IPS DF 4.7 (cell line): ENCODE data around the gene ULK4.

ENCODE experiments used
- DNase-seq: peaks from one replicate; pipeline ENCODE4 v3.0.0-alpha.2; 2013; ENCODE audit warnings: low spot score; ENCODE audit errors: extremely low read depth

ULK4 gene

GRCh38 chr3:41365973-41366372 is 595.9 kb downstream of the ULK4 start:
- no peak for DNase-seq

- no peak for DNase-seq
Observed at GRCh38 chr3:41364736-41365135, 597.2 kb downstream of the ULK4 start.

DNA sequence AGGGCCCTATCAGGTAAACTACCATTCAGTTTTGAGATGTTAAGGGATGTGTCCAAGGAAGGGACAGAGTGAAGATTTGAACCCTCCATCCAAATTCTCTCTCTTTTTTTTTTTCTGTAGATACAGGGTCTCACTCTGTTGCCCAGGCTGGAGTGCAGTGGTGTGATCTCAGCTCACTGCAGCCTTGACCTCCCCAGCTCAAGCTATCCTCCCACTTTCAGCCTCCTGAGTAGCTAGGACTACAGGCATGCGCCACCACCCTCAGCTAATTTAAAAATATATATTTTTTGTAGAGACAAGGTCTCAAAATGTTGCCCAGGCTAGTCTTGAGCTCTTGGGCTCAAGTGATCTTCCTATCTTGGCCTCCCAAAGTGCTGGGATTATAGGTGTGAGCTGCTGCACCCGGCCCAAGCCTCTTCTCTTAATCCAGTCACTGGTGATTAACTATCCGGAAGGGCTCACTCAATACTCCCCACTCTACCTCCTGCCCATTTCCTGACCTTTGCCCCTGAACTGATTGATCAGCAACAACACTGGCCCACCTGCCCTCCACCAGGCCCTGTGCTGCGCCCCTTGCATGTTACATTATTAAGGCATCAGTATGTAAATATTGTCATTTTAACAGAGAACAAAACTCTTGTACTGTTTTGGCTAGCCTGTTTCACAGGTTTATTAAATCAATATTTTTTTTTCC is 597.9 kb downstream of the ULK4 start:
- no peak for DNase-seq

GRCh38 chr3:41362638-41363559 is 599.0 kb downstream of the ULK4 start:
- DNase-seq: peak; percentile 44

DNA sequence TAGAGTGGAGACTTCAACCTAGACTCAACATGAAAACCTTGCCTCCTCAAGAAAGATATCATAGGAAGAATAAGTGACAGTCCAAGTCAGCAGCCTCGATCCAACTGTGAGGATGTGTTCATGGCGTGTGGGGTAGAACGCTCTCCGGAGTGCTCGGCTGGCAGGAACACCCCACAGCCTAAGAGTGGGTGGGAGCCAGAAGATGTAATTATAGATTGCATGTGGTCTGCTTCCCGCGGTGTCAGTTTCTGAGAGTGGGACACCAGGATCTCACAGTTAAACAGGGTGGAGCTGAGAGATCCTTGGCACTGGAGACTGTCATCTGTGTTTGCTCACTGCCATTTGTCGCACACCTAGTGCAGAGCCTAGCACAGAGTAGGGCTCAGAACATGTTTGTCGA is 604.6 kb downstream of the ULK4 start:
- no peak for DNase-seq

GRCh38 chr3:41356775-41357174 is 605.1 kb downstream of the ULK4 start:
- no peak for DNase-seq

GRCh38 chr3:41352510-41352909 is 609.4 kb downstream of the ULK4 start:
- no peak for DNase-seq

DNA sequence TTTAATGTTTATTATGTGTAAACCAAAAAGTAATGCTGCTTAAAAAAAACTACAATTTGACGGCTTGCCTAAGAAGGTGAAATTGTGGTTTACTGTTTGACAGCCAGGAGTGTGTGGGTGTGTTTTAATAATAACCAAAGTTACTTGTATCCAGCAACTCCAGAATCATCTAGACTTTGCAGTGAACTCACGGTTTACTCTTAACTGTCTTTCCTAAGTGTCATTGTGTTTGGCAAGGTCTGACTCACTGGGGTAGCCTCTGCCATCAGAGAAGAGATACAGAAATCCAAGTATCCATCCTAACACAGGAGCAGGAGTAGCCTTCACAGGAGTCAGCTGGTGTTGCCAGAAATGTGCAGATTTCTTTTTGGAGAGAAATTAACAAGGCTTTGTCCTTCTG is 611.5 kb downstream of the ULK4 start:
- no peak for DNase-seq

- DNase-seq: no peak
Observed at GRCh38 chr3:41348401-41348800, 613.5 kb downstream of the ULK4 start.

DNA sequence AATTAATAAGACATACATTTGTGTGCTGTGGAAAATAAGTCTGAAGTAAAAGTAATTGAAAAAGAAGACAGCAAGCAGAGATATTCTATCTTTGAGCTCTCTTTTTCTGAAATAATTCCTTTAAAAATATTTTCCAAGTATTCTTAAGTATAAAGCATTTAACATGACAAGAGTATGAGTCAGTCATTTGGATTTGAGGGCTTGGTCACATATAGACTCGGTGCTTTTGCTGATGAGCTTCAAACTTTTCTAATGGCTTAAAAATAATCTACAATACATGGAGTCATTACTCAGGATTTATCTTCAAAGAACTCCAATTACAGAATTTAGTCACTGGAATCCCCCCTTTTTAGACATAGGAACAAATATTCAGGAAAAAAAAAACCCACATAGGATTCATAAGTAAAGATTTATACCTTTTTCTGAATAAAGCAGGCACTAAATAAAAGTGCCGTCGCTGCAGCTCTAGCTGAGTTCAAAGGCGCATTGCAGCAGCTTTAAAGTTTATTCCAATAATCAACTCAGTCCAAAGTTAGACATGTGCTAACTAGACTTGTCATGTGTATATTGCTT is 615.1 kb downstream of the ULK4 start:
- no peak for DNase-seq

DNA sequence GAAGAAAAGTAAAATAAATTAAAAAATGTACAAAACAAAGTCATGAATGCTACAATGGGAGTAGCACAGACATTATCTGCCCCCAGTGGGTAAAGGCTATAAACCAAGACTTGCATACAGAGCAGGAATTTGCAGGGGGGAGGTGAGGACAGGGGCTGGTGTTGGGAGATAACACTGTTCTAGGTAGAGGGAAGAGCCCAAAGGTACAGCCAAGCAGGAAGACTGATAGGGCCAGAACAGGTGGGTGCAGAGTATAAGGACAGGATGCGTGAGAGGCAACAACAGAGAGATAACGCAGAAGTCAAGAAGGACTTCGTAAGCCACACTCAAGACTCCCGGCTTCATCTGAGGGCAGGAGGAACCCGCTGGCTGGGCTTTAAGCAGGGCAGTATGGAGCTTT is 616.1 kb downstream of the ULK4 start:
- no peak for DNase-seq

DNA sequence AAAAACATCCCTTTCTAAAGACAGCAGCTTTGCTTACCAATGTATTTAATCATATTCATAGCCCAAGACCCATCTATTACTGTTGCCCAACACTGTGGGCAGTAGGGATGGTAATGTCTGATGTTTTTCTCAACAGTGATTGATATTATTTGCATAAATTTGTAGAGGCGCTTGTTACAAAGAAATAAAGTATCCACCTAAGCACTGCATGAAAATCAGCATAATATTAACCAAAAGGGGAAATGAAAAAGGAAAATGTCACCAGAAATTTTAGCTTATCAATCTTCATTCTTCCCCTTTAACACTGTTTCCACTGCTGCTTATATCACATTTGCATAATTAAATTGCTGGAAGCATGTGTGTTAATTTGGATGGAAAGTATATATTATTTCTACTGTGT is 622.1 kb downstream of the ULK4 start:
- no peak for DNase-seq

DNA sequence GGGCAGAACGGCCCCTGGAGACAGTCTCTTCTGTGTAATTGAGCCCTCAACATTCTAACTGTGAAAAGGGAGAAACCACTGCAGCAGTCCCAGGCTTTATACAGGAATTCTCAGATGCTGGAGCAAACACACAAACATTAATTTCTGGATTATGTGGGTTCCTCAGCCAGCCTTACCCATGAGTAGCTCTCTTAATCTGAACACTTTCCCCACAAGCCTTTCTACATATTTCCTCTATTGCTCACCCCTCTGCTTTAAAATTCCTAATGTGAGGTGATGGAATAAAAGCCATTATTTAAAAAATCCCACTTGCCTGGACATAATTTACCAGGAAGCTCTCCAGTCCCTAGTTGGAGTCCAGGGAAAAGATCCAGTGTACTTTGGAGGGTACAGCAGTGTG is 623.6 kb downstream of the ULK4 start:
- no peak for DNase-seq

- DNase-seq: no peak
Observed at GRCh38 chr3:41334426-41334825, 627.5 kb downstream of the ULK4 start.

GRCh38 chr3:41331041-41331440 is 630.9 kb downstream of the ULK4 start:
- no peak for DNase-seq

- DNase-seq: no peak
Observed at GRCh38 chr3:41330465-41330864, 631.4 kb downstream of the ULK4 start.

GRCh38 chr3:41329881-41330280 is 632.0 kb downstream of the ULK4 start:
- no peak for DNase-seq

- no peak for DNase-seq
Observed at GRCh38 chr3:41328926-41329325, 633.0 kb downstream of the ULK4 start.

DNA sequence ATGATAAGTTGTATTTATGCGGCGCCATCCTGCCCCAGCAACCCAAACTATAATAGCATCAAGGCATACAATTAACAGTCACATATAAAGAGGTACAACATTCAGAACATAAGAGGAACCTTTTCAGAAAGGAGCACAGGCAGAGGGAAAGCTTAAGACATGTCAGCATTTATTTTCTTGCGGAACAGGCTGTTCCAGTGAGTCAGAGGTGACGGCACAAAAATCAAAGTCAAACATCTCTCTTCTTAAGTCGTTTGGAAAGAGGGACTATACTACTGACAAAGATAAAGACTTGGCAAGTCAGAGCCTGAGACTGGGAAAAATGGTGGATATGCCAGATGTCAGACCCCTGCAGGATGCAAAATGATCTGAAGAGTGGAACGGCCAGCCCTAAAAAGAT is 634.2 kb downstream of the ULK4 start:
- DNase-seq: no peak

GRCh38 chr3:41324156-41324475 is 637.8 kb downstream of the ULK4 start:
- no peak for DNase-seq

DNA sequence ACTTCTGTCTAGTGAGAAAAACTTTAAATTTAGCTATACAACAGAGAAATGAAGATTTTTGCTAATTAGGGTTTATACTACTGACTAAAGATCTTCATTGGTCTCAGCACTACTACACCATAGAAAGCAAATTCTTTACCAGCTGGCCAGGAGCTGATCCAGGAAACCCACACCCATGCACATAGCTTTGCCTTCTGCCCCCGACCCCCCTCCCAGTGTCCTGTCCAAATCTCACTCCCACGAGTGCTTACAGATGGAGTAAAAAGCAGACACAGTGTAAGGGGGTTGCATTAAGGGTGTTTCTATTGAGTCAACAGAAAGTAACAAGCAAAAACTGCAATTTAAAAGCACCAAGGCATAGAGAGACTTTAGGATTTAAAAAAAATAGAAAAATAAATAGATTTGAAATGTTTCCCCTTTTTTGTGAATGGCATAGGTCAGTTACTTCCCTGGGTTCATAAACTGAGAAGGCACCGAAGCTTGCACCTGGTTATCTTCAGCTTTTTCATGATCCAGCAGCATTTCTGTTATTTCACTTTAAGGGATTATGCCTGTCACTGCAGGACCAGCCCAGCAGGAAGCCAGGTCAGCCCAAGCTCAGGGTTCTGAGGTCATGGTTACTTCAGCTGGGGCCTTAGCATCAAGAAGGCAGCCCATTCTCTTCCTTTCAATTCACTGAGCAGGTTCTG is 638.3 kb downstream of the ULK4 start:
- no peak for DNase-seq

GRCh38 chr3:41321642-41321980 is 640.3 kb downstream of the ULK4 start:
- no peak for DNase-seq
